Heart left ventricle (tissue), 16 donors: ENCODE measurements around the gene CPNE7. TPM values are rescaled to one million over a fixed set of nuclear protein-coding genes. Genes with fewer than 3 reads are reported as not detected.

Experiments
- ATAC-seq, 4 donors: fragments of 200-7000 bp; cut with Tn5 transposase; one replicate each; pipeline ENCODE4 v1.9.1; 2020 to 2022; ENCODE audit warnings: moderate library complexity in 4 of 4, mild to moderate bottlenecking in 3 of 4, moderate number of reproducible peaks in 1 of 4
- DNase-seq, 5 donors: peaks; one replicate each; pipeline ENCODE4 v3.0.0-alpha.2; 2020
- H3K27ac ChIP-seq, 12 donors: fragments of 200-600 bp; sonication (generic) in 4 of 12; one replicate each; pipeline versions ENCODE4 v1.5.0 to v1.8.0; 2016 to 2022; ENCODE audit warnings: mild to moderate bottlenecking in 2 of 12
- H3K27me3 ChIP-seq, 9 donors: fragments of 200-600 bp; sonication (generic) in 2 of 9; one replicate each; pipeline versions ENCODE4 v1.5.1 to v1.8.0; 2016 to 2022; ENCODE audit warnings: mild to moderate bottlenecking in 3 of 9
- H3K36me3 ChIP-seq, 9 donors: fragments of 200-600 bp; sonication (generic) in 2 of 9; one replicate each; pipeline versions ENCODE4 v1.5.0 to v1.8.0; 2018 to 2022; ENCODE audit warnings: mild to moderate bottlenecking in 2 of 9
- H3K4me1 ChIP-seq, 12 donors: fragments of 200-600 bp; sonication (generic) in 4 of 12; one replicate each; pipeline versions ENCODE4 v1.5.0 to v1.8.0; 2016 to 2022; ENCODE audit warnings: mild to moderate bottlenecking in 3 of 12
- H3K4me3 ChIP-seq, 12 donors: fragments of 200-600 bp; sonication (generic) in 4 of 12; one replicate each; pipeline versions ENCODE4 v1.5.0 to v1.8.0; 2017 to 2022; ENCODE audit warnings: mild to moderate bottlenecking in 9 of 12, moderate library complexity in 4 of 12
- H3K9me3 ChIP-seq, 12 donors: fragments of 200-600 bp; sonication (generic) in 4 of 12; one replicate each; pipeline versions ENCODE4 v1.5.0 to v1.8.0; 2016 to 2022; ENCODE audit warnings: mild to moderate bottlenecking in 1 of 12
- POLR2A ChIP-seq, 2 donors: fragments of 450-650 bp; IDR thresholded peaks; one replicate each; pipeline ENCODE4 v1.6.1; 2017; ENCODE audit warnings: antibody characterized with exemption in 2 of 2, mild to moderate bottlenecking in 2 of 2, moderate library complexity in 2 of 2
- WGBS, 4 donors: extraction: QIAGEN DNeasy Blood & Tissue Kit in 2 of 4; methylation state at CpG; one replicate each; pipeline versions ENCODE4 v1.1.5 to v1.1.7; 2013 to 2018; 5-methylcytosine and 5-hydroxymethylcytosine counted together
- intact Hi-C, 10 donors: fragments of 100-400 bp; cut with DNase I; formaldehyde crosslinking; loops; one replicate each; pipeline versions ENCODE4 v1.11.1 to v1.14.2; 2022
- polyA plus RNA-seq, 2 donors: library from polyadenylated mRNA; stranded (reverse); fragments of 200-250 nt; gene quantifications; one replicate each; pipeline ENCODE4 v1.2.3, GENCODE V29; 2013
- total RNA-seq, 9 donors: library from RNA; depleted of rRNA in 2 of 9; stranded (reverse); fragments of >200 nt in 2 of 9; fragmentation: NEBNext Ultra II Directional in 3 of 9; extraction: Animal tissue kit (Norgen Biotek cat#: 25700) in 3 of 9; gene quantifications; one replicate each; pipeline versions ENCODE4 v1.1.0 to v1.2.4, GENCODE V29; 2016 to 2023
- TF ChIP-seq, protein P1 (sequence below), 12 donors: fragments of 200-600 bp; sonication (generic) in 4 of 12; IDR thresholded peaks; one replicate each; pipeline versions ENCODE4 v1.5.0 to v1.8.0; 2018 to 2022; ENCODE audit warnings: antibody characterized with exemption in 12 of 12, mild to moderate bottlenecking in 5 of 12
- donor health status: ischemic (EF 13 %, LVEDD 7.1; RV severe dilation, severe dysfunction).
- donor health status: healthy with polysubstance abuse.
- donor health status: DM: no; HTN: yes; CAD: no.
- donor health status: DM: no; HTN: no; CAD: no.
- donor health status: ischemic (EF 25% LVEDD 6.9; RV normal size, moderate dysfunction).
- donor health status: ischemic (EF 25% LVEDD 5.7; RV mildly dilated, moderate dysfunction).
- donor health status: healthy.
- donor health status: DM: yes; HTN: yes; CAD: no.
- donor health status: ischemic (EF 35%, LVEDD 5.7; RV mildly dilated, moderate dysfunction).
- donor health status: nonischemic (EF 11% LVEDD 7.7; RV severe dilation, severe dysfunction).
- donor health status: DM: yes; HTN: yes; CAD: no.
- donor health status: PGD.
- donor health status: ischemic (EF 29% LVEDD 5.4; RV normal size, mild dysfunction).
- donor health status: nonischemic (EF 23%, LVEDD 6.1; RV moderate dilation, normal function).

Gene CPNE7
- total and polyA plus RNA-seq, 11 donors: 0.20 to 0.50 TPM; not detected in 9

DNA sequence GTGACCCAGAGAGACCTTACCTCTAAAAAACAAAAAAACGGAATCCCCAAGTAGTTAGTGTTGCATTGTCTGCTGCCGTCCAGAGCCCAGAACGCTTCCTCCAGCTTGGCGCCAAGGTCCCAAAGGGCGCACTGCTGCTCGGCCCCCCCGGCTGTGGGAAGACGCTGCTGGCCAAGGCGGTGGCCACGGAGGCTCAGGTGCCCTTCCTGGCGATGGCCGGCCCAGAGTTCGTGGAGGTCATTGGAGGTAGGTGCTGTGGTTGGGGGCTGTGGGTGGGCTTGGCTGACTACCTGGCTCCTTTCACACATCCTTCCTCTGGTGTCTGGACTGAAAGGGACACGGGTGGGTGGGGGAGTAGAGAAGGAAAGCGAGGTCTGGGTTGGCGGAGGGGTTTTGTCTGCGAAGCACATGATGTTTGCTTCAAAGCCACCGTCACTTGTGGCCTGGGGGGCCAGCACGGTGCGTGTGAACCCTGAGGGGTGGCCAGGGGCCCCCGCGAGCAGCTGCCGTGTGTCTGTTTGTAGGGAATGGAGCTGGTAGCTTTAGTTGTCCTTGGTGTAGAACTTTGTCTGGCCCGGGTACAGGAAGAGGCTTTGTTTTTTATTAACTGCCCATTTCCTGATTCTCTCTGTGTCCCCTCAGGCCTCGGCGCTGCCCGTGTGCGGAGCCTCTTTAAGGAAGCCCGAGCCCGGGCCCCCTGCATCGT, 43.6 kb upstream of the CPNE7 start:
- ATAC-seq (peak in 1 of 4 donors; percentile 10), DNase-seq (no peak)
- H3K27ac ChIP-seq: peak overlapping the region in 1 of 12 donors; percentile 44
- H3K9me3 ChIP-seq: no peaks in the 10 kb centered on the region
- H3K4me3 ChIP-seq: no peak overlapping the region
- WGBS, 4 donors: 74 to 86% (median 79%) methylated on average over 31 of the region's 31 CpGs
- no peaks in the 10 kb centered on the region for H3K27me3 ChIP-seq
- intact Hi-C loops: no loop called here
- peaks cover 2 to 91% (median 89%) of the 10 kb centered on the region in 9 donors for H3K36me3 ChIP-seq
- TF ChIP-seq POLR2A (IDR thresholded peaks at IDR 0.05): no peak
- TF ChIP-seq, protein P1, sequence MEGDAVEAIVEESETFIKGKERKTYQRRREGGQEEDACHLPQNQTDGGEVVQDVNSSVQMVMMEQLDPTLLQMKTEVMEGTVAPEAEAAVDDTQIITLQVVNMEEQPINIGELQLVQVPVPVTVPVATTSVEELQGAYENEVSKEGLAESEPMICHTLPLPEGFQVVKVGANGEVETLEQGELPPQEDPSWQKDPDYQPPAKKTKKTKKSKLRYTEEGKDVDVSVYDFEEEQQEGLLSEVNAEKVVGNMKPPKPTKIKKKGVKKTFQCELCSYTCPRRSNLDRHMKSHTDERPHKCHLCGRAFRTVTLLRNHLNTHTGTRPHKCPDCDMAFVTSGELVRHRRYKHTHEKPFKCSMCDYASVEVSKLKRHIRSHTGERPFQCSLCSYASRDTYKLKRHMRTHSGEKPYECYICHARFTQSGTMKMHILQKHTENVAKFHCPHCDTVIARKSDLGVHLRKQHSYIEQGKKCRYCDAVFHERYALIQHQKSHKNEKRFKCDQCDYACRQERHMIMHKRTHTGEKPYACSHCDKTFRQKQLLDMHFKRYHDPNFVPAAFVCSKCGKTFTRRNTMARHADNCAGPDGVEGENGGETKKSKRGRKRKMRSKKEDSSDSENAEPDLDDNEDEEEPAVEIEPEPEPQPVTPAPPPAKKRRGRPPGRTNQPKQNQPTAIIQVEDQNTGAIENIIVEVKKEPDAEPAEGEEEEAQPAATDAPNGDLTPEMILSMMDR (IDR thresholded peaks at IDR 0.05): no peak
- peaks cover 0 to 22% (median 9%) of the 10 kb centered on the region in 12 donors for H3K4me1 ChIP-seq

DNA sequence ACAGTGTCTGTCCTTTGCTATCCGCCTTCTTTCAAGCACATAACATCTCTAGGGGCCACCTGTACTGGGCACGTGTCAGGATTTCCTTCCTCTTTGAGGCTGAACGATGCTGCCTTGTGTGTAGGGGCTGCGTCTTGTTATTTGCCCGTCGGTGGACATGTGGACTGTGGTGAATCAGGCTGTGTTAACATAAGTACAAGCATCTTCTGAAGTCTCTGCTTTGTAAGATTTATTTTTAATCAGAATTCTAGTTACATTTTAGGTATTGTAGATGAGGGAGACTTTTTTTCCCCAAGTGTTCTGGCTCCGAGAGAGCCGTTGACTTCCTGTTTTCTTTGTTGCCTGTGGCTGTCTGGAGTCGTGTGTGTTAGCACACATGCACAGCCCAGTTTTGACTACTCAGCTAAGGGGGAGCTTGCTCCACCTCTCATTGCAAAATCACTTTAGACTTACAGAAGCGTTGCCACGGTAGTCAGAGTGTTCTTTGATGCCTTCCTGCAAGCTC, 41.3 kb upstream of the CPNE7 start:
- no peak for TF ChIP-seq POLR2A (IDR thresholded peaks at IDR 0.05)
- Histone ChIP-seq H3K4me1 (peaks cover 0 to 22% (median 9%) of the 10 kb centered on the region in 12 donors), H3K27me3 (no peaks in the 10 kb centered on the region), H3K4me3 (no peak overlapping the region), H3K36me3 (peaks cover 2 to 91% (median 82%) of the 10 kb centered on the region in 9 donors), H3K27ac (peak overlapping the region in 5 of 12 donors; percentile 18 to 78 (median 20)), H3K9me3 (no peaks in the 10 kb centered on the region)
- peak; percentile 43 to 78 (median 60) for ATAC-seq
- WGBS, 4 donors: 51 to 57% (median 56%) methylated on average over 11 of the region's 11 CpGs
- no peak for DNase-seq
- intact Hi-C loops: no loop called here

DNA sequence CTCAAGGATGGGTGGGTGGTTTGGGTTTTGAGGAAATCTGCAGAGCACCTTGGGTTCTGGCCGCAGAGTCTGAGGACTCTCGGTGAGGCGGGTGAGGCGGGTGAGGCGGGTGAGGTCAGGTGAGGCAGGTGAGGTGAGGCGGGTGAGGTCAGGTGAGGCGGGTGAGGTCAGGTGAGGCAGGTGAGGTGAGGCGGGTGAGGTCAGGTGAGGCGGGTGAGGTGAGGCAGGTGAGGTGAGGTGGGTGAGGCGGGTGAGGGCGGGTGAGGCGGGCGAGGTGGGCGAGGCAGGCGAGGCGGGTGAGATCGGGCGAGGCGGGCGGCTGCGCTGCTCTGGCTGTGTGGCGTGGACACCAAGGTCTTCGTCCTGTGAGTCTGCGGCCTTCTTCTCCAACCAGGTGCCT, 39.2 kb upstream of the CPNE7 start:
- Histone ChIP-seq H3K4me3 (no peak overlapping the region), H3K36me3 (peaks cover 0 to 78% (median 63%) of the 10 kb centered on the region in 9 donors), H3K4me1 (peaks cover 0 to 24% (median 11%) of the 10 kb centered on the region in 12 donors), H3K9me3 (no peaks in the 10 kb centered on the region), H3K27ac (no peak overlapping the region), H3K27me3 (no peaks in the 10 kb centered on the region)
- ATAC-seq (no peak), DNase-seq (no peak)
- no peak for TF ChIP-seq POLR2A (IDR thresholded peaks at IDR 0.05)
- TF ChIP-seq, protein P1 (IDR thresholded peaks at IDR 0.05): no peak
- intact Hi-C loops: no loop called here
- WGBS, 4 donors: 93 to 98% (median 95%) methylated on average over 13 to 24 of the region's 24 CpGs

DNA sequence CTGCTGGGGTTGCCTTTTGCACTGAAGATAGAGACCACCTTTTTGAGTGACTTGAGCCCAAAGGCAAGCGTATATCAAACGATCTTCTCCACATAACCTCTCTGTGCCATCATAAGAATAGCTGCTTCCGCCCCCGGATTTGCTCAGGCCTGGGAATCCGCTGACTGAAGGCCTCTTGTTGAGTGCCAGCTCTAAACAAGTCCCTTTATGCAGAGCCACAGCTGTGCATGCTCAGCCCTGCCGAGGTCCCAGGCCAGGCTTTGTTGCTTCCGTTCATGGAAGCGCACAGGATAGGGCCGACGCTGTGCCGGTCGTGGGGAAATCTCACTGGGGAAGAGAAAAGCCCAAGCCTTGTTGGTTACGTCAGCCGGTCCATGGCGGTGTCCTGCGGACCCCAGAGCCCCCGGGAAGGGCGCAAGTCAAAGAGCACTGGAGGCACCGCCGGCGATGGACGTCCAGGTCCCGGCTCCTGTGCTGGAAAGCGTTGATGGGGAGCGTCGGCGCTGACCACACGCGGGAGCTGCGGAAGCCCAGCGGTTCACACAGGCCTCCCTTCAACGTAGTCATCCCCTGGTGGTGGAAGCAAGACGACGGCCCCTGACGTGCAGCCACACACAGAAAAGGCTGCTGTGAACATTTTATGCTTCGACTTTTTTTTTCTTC, 38.5 kb upstream of the CPNE7 start:
- intact Hi-C loops: no loop called here

More for the DNA sequence above, 38.5 kb upstream of the CPNE7 start:
- Histone ChIP-seq H3K9me3 (no peaks in the 10 kb centered on the region), H3K4me1 (peaks cover 0 to 28% (median 13%) of the 10 kb centered on the region in 12 donors), H3K27ac (no peak overlapping the region), H3K36me3 (peaks cover 0 to 78% (median 61%) of the 10 kb centered on the region in 9 donors), H3K27me3 (no peaks in the 10 kb centered on the region), H3K4me3 (no peak overlapping the region)
- no peak for TF ChIP-seq POLR2A (IDR thresholded peaks at IDR 0.05)
- TF ChIP-seq, protein P1 (IDR thresholded peaks at IDR 0.05): no peak
- DNase-seq (no peak), ATAC-seq (no peak)
- WGBS, 4 donors: 89 to 92% (median 90%) methylated on average over 30 to 36 of the region's 36 CpGs
